Psoas muscle (tissue), 8 donors: Measurements from ENCODE around the gene VTCN1. TPM values are rescaled to one million over a fixed set of nuclear protein-coding genes. Genes with fewer than 3 reads are reported as not detected.
A peak's percentile ranks its signal among the peaks of the same experiment; 100 is the strongest.

ENCODE experiments used
- ATAC-seq, 4 donors: fragments of 200-7000 bp; cut with Tn5 transposase; one replicate each; pipeline ENCODE4 v1.9.1; 2020; ENCODE audit warnings: moderate library complexity in 3 of 4, mild to moderate bottlenecking in 2 of 4
- DNase-seq, 2 donors: peaks; one replicate each; pipeline ENCODE4 v3.0.0-alpha.2; 2020
- H3K27ac ChIP-seq: fragments of 200-600 bp; one replicate; pipeline ENCODE4 v1.8.0; 2022
- H3K27me3 ChIP-seq, 3 donors: fragments of 200-600 bp in 1 of 3; one replicate each; pipeline versions ENCODE4 v1.6.1 to v1.8.0; 2013 to 2022; ENCODE audit warnings: low read length in 2 of 3, mild to moderate bottlenecking in 2 of 3, moderate library complexity in 1 of 3; ENCODE audit not compliant: insufficient read depth in 3 of 3
- H3K36me3 ChIP-seq, 2 donors: fragments of 200-600 bp in 1 of 2; one replicate each; pipeline versions ENCODE4 v1.6.1 to v1.8.0; 2013 to 2022; ENCODE audit warnings: low read depth in 1 of 2, mild to moderate bottlenecking in 1 of 2, moderate library complexity in 1 of 2; ENCODE audit not compliant: insufficient read depth in 1 of 2
- H3K4me1 ChIP-seq: fragments of 200-600 bp; one replicate; pipeline ENCODE4 v1.8.0; 2022
- H3K4me3 ChIP-seq: fragments of 200-600 bp; one replicate; pipeline ENCODE4 v1.8.0; 2022; ENCODE audit warnings: mild to moderate bottlenecking
- H3K9me3 ChIP-seq: fragments of 200-600 bp; one replicate; pipeline ENCODE4 v1.8.0; 2022
- CTCF ChIP-seq: fragments of 200-600 bp; IDR thresholded peaks from one replicate; pipeline ENCODE4 v1.8.0; 2022; ENCODE audit warnings: antibody characterized with exemption
- WGBS, 3 donors: extraction: QIAGEN DNeasy Blood & Tissue Kit; methylation state at CpG; one replicate each; pipeline versions ENCODE4 v1.1.6 to v1.1.7; 2013; 5-methylcytosine and 5-hydroxymethylcytosine counted together
- intact Hi-C, 2 donors: fragments of 100-400 bp; cut with DNase I; formaldehyde crosslinking; loops; one replicate each; pipeline versions ENCODE4 v1.11.0 to v1.14.2; 2022
- polyA plus RNA-seq, 3 donors: library from polyadenylated mRNA; stranded (reverse); fragments of 200-250 nt; gene quantifications; one replicate each; pipeline ENCODE4 v1.2.3, GENCODE V29; 2013
- total RNA-seq, 4 donors: library from RNA; stranded (reverse); fragmentation: NEBNext Ultra II Directional in 2 of 4; extraction: Animal tissue kit (Norgen Biotek cat#: 25700) in 2 of 4; gene quantifications; one replicate each; pipeline versions ENCODE4 v1.2.1 to v1.2.4, GENCODE V29; 2021 to 2023
- donor health status: healthy with polysubstance abuse.
- donor health status: DM: no; HTN: no; CAD: no; lungs with moderate emphysema.
- donor health status: Bipolar disorder and iron deficiency.
- donor health status: healthy.
- donor health status: DM: yes; HTN: yes; CAD: no.
- donor health status: DM: no; HTN: no; CAD: no.
- donor health status: DM: no; HTN: no; CAD: no.
- donor health status: DM: yes; HTN: yes; CAD: no.

VTCN1 gene
- total and polyA plus RNA-seq, 7 donors = 0.03 to 0.22 (median 0.09) TPM; not detected in 4

DNA sequence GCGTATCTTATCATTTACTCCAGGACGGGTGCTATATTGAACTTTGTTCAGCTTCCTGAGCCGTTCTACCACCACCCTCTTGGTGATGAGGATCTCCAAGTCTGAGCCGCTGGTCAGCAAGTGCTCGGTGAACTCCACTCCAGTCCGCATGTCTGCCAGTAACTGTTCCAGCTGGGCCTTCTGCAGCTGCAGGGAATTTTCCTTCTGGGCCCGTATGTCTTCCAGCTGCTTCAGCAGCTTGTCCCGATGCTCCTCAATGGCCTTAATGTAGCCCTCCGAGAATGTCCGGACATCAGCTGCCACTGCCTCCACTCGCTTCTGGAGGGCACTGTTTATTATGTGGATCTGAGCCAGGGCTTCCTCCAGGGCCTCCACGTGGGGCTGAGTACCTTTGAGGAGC is 92.6 kb downstream of the VTCN1 start:
- Histone ChIP-seq H3K4me1 (peaks cover 50% of the 10 kb centered on the region), H3K27me3 (no peaks in the 10 kb centered on the region), H3K9me3 (no peaks in the 10 kb centered on the region), H3K36me3 (peaks cover 0 to 38% of the 10 kb centered on the region in 2 donors), H3K4me3 (peak overlapping the region; percentile 78), H3K27ac (peak overlapping the region; percentile 95)
- DNase-seq = peak in 1 of 2 donors; percentile 47
- 31 to 46% (median 32%) methylated on average over 12 of the region's 12 CpGs for WGBS, 3 donors
- no peak for TF ChIP-seq CTCF
- ATAC-seq = no peak
- intact Hi-C loops = loop anchor here in 1 of 2 donors (5.0 kb wide), 1 partner anchor 36 kb away; no protein-coding TSS in a partner anchor

DNA sequence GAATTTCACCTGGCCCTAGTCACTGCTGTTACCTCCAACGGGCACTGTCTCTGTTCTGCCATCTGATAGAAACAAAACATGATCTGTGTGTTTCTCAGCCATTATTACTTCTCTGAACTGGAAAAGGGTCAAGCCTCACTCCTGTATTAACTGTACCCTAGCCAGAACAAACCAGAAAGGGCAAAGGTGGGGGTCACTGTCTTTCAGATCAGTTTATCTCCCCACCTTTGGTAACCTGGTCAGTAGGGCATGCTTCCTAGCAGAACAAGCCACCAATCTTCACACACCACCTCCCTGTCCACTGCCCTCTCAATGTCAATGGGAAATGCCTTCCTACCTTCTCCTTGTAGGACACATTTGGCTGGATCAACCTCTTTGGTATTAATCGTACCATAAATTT is 93.0 kb downstream of the VTCN1 start:
- intact Hi-C loops = loop anchor here in 1 of 2 donors (2.0 to 5.0 kb wide), 2 partner anchors 21 to 35 kb away; no protein-coding TSS in a partner anchor
- no peak for TF ChIP-seq CTCF
- Histone ChIP-seq H3K36me3 (peaks cover 0 to 42% of the 10 kb centered on the region in 2 donors), H3K4me3 (peak overlapping the region; percentile 78), H3K9me3 (no peaks in the 10 kb centered on the region), H3K27ac (peak overlapping the region; percentile 95), H3K27me3 (no peaks in the 10 kb centered on the region), H3K4me1 (peaks cover 46% of the 10 kb centered on the region)
- DNase-seq (no peak), ATAC-seq (no peak)
- WGBS, 3 donors = 24 to 54% (median 30%) methylated on average over 2 of the region's 2 CpGs

- no peak for TF ChIP-seq CTCF
- Histone ChIP-seq H3K27ac (peak overlapping the region; percentile 95), H3K27me3 (no peaks in the 10 kb centered on the region), H3K4me1 (peaks cover 44% of the 10 kb centered on the region), H3K4me3 (peak overlapping the region; percentile 78), H3K9me3 (no peaks in the 10 kb centered on the region), H3K36me3 (peaks cover 0 to 51% of the 10 kb centered on the region in 2 donors)
- no peak for ATAC-seq
- DNase-seq = no peak
- WGBS, 3 donors = 37 to 50% (median 47%) methylated on average over 3 of the region's 3 CpGs
- intact Hi-C loops = loop anchor here in 1 of 2 donors (2.0 to 5.0 kb wide), 2 partner anchors 20 to 34 kb away; no protein-coding TSS in a partner anchor
Observed at GRCh38 chr1:117116784-117117130, 94.0 kb downstream of the VTCN1 start.

DNA sequence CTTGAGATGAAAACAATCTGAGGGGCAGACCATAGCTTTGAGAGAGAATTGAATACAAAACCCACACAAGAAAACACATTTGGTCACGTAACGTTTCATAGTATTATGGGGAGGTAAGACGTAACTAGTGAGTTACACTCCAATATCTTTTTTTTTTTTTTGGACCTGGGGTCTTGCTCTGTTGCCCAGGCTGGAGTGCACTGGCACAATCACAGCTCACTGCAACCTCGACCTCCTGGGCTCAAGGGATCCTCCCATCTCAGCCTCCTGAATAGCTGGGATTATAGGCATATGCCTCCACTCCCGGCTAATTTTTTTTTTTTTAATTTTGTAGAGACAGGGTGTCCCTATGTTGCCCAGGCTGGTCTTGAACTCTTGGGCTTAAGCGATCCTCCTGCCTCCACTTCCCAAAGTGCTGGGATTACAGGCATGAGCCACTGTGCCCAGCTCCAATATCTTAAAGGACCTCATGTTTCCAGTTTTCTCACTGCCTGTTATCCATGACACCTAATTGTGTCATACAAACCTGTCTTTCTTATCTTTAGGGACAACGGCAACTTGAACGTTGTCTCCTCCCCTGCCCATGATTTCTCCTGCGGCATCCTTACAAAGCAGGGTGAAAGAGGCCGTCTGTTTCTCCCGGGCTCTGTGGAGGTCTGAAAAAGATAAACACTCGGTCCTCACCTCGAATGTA is 94.5 kb downstream of the VTCN1 start:
- DNase-seq = no peak
- peak overlapping the region; percentile 78 for H3K4me3 ChIP-seq
- H3K9me3 ChIP-seq = no peaks in the 10 kb centered on the region
- H3K36me3 ChIP-seq = peaks cover 0 to 57% of the 10 kb centered on the region in 2 donors
- WGBS, 3 donors = 91 to 96% (median 95%) methylated on average over 13 of the region's 13 CpGs
- H3K27me3 ChIP-seq = no peaks in the 10 kb centered on the region
- H3K4me1 ChIP-seq = peaks cover 44% of the 10 kb centered on the region
- no peak for TF ChIP-seq CTCF
- ATAC-seq = no peak
- intact Hi-C loops = loop anchor here in 1 of 2 donors (2.0 to 5.0 kb wide), 2 partner anchors 19 to 34 kb away; no protein-coding TSS in a partner anchor
- peak overlapping the region; percentile 95 for H3K27ac ChIP-seq
